Inferior parietal cortex (tissue), 1 donor: ENCODE data around the gene ASTN1.

ENCODE experiments used
- DNase-seq: peaks from one replicate; pipeline ENCODE4 v3.0.0-alpha.2; 2016; ENCODE audit errors: extremely low spot score

Gene ASTN1

GRCh38 chr1:176931526-176931925 is 233.0 kb downstream of the ASTN1 start:
- no peak for DNase-seq

DNA sequence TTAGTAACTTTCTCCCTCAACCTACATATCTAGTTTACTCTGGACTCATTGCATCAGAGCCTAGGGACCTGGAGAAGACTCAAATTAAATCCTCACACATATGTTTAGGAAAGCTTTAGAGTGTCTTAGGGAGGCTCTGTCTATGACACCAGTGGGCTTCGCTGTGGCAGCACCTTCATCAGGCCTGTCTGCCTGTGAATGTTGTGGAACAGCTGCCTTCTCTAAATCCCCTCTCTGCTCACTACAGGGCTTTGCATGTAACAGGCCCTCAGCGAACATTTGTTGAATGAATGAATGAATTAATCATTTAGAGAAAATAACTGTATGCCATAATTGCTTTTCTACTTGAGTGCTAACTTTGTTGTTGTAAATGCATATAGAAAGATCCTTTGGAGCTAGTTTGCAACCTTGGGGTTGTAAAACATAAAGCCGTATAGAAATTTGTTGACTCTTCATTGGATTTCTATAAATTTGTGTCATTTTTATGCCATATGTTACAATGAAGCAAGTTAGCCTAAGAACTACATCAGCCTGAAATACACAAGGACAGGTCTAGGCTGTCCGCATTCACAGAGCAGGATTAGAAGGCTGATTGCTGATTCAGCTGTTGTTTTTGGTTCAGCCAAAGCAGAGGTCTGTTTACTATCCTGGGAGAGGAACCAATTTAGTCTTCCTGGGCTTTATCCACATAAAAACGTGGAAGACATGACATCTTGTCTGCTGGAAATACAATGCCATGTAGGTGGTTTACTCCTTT is 238.0 kb downstream of the ASTN1 start:
- DNase-seq = no peak

GRCh38 chr1:176925223-176925622 is 239.3 kb downstream of the ASTN1 start:
- no peak for DNase-seq

DNA sequence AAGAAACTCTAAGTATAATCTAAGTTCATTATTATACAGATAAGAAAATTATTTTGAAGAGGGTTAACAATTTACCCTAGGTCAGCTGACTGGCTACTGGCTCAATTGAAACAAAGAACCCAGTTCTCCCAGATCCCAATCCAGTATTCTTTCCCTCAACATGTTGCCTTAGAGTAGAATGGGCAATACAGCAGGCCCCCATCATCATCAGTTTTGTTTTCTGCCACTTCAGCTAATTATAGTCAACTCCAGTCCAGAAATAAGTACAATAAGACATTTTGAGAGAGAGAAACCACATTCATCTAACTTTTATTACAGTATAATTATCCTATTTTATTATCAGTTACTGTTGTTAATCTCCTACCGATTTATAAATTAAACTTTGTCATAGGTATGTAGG is 241.2 kb downstream of the ASTN1 start:
- no peak for DNase-seq

DNA sequence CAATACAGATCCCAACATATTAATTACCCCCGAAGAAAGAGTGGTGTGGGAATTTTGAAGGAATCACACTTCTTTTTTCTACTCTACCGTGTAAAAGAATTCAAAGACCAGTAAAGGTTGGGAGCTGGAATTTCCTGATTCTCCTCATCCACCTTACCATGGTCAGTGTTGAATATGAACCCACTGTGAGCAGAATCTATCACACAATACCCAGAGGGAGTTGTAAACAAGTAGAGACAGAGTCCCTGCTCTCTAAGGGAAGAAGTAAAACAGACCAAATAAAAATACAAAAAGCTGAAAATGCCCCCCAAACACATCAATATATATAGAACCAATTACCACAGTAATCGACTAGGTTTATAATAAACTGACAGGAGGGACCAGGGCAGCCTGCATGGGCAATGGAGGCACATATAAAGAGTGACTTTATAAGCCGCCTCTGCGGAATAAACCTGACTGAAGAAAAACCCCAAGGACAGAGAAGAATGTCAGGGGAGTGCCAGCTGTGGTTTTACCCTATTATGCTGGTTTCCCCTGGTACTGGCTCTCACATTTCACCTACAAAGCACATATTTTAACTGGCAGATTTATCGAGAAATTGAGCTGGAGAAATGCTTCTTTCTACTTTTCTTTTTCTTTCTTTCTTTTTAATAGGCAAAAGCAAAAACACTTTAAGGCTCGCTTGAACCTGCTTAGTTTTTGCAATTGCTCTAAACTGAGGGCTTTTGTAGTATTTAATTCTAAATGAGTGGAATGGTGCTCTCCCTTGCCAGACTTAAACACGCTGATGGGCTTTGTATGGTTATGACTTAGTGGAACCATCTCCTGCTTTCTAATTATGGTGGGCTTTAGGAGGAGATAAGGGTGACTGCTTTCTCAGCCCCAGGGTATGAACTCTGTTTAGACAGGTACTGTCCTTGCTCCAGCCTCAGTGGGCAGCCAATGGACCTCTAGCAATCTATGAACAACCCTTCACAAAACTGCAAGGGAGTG is 244.8 kb downstream of the ASTN1 start:
- no peak for DNase-seq

GRCh38 chr1:176905648-176906047 is 258.9 kb downstream of the ASTN1 start:
- DNase-seq = no peak

DNA sequence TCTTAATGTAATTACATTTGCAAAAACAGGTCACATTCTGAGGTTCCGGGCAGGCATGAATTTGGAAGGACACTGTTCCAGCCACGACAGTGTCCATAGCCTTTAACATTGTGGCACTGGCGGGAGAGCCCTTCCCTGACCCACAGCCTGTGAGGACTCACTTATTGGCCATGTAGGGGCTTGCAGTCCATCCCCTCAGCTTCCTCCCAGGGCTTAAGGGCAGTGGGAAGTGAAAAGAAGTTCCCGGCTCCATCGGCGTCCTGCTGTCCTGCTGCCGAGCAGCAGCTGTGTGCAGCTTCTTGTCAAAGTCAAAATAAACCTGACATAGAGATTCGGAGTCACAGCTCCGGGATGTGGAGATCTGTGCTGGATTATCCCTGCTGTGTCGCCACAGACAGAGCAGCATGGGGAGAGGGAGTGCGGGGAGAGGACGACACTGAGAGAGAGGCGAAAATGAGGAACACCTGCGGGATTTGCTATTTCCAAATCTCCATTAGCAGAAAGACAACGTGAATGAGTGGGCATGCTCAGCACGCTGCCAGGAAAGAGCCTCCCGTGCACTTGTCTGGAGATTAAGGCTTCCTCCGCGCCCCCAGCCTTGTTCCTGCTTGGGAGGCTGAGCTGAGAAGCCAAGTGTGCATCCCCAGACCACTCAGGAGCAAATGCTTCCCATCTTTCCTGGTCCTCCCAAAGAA is 260.3 kb downstream of the ASTN1 start:
- DNase-seq = peak; percentile 20

DNA sequence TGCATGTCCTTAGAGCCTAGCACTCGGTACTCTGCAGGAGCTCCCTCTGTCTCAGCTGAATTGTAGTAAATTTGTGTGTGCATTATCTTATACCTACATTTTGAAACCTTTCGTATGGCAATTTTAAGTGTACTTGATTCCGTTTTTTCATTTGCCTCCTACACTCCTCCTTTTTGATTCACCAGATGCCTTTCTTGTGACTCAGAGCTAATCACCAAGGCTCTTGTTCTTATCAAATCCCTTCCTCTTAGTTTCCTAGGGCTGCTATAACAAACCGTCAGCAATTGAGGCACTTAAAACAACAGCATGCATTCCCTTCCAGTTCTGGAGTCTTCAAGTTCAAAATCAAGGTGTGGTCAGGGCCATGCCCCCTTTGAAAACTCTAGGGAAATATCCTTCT is 261.0 kb downstream of the ASTN1 start:
- DNase-seq = peak; percentile 29

GRCh38 chr1:176899321-176899720 is 265.2 kb downstream of the ASTN1 start:
- no peak for DNase-seq

DNA sequence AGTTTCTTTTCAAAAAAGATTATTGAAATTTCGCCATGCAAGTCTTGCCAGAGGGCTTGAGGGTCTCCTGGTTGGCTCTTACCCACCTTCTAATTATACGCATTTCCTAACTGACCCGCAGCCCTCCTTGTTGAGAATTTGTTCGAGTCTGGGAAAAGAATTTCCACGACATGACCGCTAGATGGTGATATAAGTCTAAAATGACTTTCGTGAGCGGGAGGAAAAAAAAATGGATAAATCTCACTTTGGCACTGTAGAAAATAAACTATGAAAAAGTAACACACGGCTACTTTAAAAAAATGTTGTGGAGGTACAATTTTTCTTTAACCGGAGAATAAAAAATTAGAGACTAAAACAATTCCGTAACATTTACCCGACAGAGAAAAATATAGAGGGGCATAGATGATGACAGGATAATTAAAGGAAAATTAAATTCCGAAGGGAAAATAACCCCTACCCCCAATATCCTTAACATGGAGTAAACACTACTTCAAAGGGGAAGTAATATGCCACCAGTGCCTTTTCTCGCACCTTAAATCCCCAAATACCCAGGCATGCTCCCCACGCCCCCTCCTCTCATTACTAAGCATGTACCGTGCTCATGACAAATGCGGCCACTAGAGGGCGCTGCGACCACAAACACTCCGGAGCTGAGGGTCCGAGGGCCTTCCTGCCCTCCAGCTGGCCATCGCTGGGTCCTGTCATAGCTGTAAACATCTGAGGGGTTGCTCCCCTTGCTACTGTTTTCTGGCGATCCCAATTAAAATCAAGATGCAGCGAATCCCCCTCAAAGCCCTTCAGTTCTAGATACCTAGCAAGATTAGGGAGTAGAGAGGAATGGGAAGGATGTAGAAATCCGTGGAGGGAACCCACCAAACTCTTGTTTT is 266.9 kb downstream of the ASTN1 start:
- DNase-seq = peak; percentile 80

DNA sequence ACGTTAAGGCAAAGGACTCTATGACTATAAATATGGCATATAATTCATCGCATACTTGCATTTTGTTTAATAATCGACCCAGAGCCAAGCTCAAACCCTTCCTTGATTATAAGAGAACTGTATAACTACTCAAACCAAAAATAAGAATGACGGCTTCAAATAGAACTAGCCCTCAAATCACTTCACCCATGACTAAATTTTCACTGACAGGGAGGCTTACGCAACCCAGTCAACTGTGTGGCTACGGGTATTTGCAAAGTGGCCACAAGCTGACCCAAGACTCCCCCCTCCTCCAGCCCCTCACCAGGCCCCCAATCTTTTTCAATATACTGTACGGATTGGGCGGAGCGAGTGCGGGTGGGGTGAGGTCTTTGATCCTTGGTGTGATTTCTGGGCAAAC is 268.3 kb downstream of the ASTN1 start:
- no peak for DNase-seq

DNA sequence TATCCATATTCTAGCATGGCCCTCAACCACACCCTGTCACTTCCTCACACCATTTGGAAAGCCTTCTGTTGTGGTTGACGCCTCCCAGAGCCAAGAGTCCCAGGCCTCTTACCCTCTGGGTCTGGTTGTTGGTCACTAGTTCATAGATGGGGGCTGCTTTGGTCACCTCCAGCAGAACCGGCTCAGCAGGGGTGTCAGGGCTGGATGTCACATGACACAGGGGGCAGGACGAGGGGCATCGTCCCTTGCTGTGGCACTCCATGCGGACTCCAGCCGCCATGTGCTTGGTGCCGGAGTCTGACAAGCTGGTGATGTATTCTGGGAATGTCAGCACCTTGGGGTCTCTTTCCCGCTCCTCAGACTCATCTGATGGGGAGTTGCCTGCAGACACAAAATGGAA is 270.1 kb downstream of the ASTN1 start:
- no peak for DNase-seq

GRCh38 chr1:176893625-176894352 is 270.7 kb downstream of the ASTN1 start:
- no peak for DNase-seq

- no peak for DNase-seq
Measured at GRCh38 chr1:176888471-176889032, 276.0 kb downstream of the ASTN1 start.

GRCh38 chr1:176885751-176886150 is 278.8 kb downstream of the ASTN1 start:
- no peak for DNase-seq

DNA sequence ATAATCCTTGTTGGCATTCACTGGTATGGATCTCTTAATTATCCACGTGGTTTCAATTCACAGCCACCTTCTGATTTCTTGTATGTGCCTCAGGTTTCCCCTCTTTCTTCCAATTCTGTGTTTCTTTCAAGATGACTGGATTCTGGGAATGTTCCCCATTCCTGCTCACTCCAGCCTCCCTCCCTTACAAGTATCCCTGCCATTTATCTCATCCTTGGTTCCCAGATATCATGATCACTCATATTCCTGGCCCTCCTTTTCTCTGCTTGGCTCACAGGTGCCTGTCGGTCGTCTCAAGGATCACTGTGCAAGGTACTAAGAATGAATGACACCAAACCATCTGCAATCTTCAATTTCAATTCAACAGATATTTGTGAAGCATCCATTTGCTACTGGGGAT is 279.2 kb downstream of the ASTN1 start:
- DNase-seq = no peak

DNA sequence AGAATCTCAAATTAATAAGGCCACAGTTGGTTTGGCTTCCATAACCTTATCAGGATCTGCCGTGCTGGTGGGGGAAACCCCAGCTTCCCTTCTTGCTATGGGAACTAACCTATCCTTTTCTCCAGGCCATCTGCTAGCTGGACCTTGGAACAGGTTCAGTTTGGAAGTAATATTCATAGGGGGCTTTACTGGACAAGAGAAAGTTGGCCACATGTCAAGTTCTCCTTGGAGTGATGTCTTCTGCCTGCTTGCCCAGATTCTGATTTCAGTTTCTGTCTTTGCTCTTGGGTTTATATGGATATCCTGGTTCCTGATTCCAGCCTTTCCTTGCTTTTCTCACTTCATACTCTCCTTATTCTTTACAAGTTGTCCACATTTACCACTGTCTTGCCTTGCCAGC is 279.6 kb downstream of the ASTN1 start:
- DNase-seq = no peak

DNA sequence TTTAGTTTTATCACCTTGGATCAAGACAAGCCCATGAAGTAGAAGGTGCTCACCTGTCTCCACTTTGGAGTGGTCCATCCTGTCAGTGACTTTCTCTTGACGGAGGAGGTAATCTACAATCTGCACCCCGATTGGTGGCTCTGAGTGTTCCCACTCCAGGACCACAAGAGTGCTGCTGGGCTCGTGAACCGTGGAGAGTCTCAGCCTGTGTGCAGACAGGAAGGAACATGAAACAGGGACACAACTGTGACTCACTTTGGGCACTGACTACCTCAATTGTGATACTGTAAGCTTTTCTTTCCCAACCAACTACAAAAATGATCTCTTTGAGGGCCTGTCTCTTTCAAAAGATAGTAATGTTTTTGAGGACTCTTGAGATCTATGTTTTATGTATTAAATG is 280.2 kb downstream of the ASTN1 start:
- no peak for DNase-seq

DNA sequence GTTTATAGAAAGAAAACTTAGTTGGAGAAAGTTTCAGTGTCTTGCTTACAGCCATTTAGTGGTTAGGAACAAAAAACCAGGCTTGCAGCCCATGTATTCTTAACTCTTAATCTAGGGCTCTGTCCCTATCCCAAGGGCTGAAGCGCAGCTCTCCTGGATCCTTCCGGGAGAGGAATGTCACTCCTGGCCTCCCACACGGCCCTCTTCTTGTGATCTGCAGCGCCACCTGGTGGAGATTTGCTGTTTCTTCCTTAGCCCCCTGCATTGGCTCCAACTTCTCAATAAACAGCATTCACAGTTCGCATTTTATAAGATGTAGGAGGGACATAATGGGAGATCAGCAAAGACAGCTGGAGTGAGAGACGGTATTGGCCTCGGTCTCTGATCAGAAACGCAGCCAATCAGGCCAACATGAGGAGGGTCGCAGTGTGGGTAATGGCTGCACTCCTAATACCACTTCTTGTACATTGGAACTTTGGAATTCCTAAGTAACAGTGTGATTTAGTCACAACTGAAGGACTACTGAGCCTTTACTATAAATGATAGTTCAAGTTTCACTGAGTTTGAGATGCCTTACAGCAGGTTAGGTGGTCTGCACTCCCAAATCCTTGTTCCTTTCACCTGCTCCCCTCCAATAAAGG is 283.4 kb downstream of the ASTN1 start:
- DNase-seq = peak; percentile 90
